GM12872 (cell line): ENCODE results near the gene RAB17.

Source experiments
- TF ChIP-seq, protein P1 (sequence below): IDR thresholded peaks from 3 replicates; pipeline ENCODE4 v1.5.1; 2011; ENCODE audit warnings: low read depth, mild to moderate bottlenecking, low read length, moderate library complexity; ENCODE audit not compliant: insufficient read depth

Gene RAB17

DNA sequence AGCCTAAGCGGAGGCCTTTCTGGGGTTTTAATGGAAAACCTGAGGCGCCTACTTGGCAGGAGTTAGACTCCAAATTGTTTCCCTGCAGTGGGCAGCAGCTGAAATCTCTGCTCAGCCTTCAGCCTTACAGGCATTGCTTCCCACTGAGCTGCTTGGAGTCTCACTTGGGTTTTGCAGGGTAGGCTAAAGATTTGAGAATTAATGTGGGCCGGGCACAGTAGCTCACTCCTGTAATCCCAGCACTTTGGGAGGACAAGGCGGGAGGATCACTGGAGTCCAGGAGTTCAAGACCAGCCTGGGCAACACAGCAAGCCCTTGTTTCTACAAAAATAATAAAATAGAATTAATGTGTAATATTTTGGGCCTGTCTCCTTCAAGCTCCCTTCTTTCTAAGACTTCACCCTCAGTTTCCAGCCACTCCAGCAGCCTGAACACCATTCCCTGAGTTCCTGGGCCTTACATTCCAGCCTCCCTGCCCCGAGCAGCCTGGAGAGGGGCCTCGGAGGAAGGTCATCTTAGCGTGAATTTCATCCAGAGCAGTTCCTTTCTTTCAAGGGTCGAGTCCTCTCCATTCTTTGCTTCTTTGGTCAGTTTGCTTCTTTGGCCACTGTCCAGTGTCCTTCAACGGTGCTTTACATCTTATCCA lies 9.1 kb upstream of the RAB17 start:
- TF ChIP-seq, protein P1, sequence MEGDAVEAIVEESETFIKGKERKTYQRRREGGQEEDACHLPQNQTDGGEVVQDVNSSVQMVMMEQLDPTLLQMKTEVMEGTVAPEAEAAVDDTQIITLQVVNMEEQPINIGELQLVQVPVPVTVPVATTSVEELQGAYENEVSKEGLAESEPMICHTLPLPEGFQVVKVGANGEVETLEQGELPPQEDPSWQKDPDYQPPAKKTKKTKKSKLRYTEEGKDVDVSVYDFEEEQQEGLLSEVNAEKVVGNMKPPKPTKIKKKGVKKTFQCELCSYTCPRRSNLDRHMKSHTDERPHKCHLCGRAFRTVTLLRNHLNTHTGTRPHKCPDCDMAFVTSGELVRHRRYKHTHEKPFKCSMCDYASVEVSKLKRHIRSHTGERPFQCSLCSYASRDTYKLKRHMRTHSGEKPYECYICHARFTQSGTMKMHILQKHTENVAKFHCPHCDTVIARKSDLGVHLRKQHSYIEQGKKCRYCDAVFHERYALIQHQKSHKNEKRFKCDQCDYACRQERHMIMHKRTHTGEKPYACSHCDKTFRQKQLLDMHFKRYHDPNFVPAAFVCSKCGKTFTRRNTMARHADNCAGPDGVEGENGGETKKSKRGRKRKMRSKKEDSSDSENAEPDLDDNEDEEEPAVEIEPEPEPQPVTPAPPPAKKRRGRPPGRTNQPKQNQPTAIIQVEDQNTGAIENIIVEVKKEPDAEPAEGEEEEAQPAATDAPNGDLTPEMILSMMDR, result no peak

DNA sequence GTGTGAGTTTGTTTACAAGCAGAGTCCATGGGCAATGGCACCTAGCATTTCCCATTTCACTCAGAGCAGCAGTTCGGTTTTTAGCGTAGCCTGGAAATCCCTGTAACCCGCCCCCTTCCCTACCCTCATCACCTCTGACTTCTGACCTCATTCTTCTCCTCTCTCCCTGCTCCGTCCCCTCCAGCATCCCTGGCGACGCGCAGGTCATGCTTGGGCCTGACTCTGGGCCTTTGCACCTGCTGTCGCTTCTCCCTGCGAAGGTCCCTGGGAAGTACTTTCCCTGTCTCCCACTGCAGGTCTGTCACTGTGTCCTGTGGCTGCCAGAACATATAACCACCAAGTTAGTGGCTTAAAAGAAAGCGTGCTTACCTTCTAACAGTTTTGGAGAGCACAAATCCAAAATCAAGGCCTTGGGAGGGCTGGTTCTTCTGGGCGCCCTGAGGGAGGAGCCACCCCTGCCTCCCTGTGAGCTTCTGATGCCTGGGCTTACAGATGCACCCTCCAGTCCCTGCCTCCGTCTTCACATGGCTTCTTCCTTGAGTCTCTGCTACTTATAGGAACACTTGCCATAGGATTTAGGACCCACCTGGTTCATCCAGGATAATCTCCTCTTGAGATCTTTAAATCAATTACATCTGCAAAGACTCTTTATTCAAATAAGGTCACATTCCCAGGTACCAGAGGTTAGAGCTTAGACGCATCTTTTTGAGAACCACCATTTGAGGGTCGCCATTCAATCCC lies 8.1 kb upstream of the RAB17 start:
- TF ChIP-seq, protein P1, result no peak

DNA sequence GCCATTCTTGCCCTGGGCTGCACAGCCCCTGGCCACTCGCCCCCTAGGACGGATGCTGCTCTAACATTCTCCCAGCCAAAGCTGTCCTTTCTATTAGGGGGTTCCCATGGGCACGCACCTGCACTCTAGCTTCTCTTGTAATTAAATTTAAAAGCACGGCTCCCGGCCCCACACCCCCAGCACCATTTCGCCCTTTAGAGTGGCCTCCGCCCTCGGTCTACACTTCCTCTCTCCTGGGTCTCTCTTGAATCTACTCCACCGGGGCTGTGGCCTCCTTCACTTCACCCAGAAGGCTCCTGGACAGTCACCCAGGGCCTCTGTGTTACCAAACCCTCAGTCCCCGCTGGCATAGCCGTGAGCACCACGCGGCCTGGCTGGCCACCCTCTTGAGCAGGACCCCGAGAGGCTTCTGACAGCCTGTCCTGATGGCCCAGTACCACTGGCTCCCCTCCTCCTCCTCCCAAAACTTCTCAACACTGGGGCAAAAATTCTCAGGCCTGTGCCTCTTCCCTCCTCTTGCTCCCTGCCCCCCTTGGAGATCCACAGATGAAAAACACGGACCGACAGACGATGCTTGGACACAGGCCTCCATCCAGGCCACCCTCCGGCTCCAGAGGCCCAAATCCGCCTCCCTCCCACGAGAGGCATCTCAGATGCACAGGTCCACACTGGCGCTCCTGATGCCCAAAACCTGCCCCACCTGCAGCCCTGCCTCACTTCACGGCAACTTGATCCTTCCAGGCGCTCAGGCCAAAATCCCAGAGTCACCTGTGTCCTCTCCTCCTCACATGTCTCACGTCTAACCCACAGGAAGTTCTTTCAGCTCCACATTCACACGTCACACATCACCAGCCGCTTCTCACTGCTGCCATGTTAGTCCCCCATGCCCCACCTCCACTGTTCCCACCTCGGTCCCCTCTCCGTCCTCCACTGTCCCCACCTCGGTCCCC lies 6.9 kb upstream of the RAB17 start:
- TF ChIP-seq, protein P1, result no peak

DNA sequence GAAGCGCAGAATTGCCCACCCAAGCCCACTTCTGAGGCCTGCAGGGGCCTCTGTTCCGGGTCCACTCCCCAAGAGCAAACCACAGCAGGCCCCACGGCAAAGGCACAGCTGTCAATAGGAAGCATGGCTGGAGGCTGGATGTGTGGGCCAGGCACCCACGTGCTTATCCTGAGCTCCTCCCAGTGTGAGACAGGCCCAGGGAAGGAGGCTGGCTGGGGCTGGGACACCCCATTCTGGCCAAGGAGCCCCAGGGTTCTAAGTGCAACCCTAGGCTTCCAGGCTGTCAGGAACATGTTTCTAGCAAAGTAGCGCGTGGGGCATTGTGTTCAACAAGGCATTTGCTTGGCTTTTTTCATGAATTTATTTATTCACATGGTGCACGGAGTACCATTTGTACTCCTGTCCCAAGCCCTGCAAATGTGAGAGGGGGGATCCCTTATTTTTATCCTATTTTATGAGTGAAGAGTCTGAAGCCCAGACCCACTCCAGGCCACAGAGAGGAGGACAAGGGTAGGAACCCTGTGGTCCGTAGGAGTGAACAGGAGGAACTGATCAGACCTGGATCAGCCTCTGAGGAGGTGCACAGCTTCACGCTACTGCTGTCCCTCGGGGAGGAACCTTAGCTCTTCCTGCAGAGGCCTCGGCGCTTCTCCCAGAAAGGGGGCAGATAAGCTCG lies 6.1 kb upstream of the RAB17 start:
- TF ChIP-seq, protein P1, result no peak

DNA sequence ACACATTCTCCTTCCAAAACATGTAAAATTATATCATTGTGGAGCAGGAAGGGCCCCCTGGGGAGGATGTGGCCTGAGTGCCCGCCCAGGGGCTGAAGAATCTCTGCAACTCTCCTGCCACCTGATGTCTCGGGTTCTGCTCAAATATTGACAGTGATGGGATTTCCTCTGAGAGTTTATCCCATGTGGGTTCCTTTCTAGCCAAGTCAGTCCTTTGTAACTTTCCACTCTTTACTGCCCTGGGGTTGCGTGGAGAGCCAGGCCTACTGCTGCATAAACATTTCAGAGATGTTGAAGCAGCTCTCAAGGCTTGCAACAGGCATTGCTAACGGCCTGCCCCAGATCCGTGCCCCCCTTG lies 4.0 kb upstream of the RAB17 start:
- TF ChIP-seq, protein P1, result no peak

DNA sequence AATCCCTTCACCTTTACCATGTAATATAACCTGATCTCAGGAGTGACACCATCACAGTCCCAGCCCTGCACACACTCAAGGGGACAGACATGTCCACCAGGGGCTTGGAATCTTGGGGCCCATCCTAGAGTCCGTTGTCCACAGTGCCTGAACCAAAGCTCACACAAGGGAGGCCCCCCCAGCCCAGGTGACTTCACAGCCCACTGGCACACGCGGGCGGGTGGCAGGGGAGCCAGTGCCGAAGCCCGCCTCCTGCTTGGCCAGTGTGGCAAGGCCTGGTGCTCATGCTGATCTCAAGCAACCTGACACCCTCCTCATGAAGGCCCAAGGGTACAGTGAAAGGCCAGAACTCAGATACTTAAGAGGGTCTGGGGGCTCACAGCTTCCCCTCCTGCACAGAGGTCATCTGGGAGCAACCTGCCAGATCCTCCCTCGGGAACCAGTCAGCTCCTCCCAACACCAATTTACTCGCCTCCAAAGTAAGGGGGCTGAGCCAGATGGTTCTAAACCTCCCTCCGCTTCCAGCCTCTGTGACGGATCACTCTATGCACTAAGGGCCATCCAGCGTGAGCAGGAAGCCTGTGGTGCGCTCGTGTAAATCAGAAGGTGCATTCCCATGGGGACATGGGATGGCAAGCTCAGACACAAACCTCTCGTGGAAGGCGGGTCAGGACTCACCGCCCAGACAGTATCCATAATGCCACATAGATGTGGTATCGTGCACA lies 3.2 kb upstream of the RAB17 start:
- TF ChIP-seq, protein P1, result no peak
